BJ (cell line): ENCODE results near the gene CACNA1G. TPM values are rescaled to one million over a fixed set of nuclear protein-coding genes. Genes with fewer than 3 reads are reported as not detected.

Experiments used
- CTCF ChIA-PET: fragments of 350-600 bp; formaldehyde crosslinking; extraction: SDS; loops from one replicate; lab custom pipeline; 2021; ENCODE audit warnings: antibody characterized with exemption, inconsistent platforms; lab: Yijun Ruan, JAX
- POLR2A ChIA-PET: fragments of 300-600 bp; sonication (Branson Sonifier 250); formaldehyde crosslinking; extraction: SDS; loops from one replicate; lab custom pipeline; 2021; ENCODE audit warnings: antibody characterized with exemption; lab: Charles Lee
- DNase-seq: peaks from one replicate; pipeline ENCODE4 v3.0.0-alpha.2; 2011; ENCODE audit warnings: low read depth
- H3K27me3 ChIP-seq: 2 replicates; pipeline ENCODE4 v1.6.0; 2011; ENCODE audit warnings: low read length; ENCODE audit not compliant: control insufficient read depth, insufficient read depth
- H3K36me3 ChIP-seq: 2 replicates; pipeline ENCODE4 v1.5.1; 2011; ENCODE audit warnings: low read length; ENCODE audit not compliant: control insufficient read depth, insufficient read depth
- H3K4me3 ChIP-seq: 2 replicates; pipeline ENCODE4 v1.5.1; 2011; ENCODE audit warnings: low read depth, mild to moderate bottlenecking, control low read depth, low read length
- polyA plus RNA-seq: library from polyadenylated mRNA; depleted of rRNA; stranded (reverse); fragments of >200 nt; gene quantifications from 2 replicates; pipeline ENCODE4 v1.2.3, GENCODE V29; 2011
- TF ChIP-seq, protein P1 (sequence below): IDR thresholded peaks from 2 replicates; pipeline ENCODE4 v1.5.1; 2011; ENCODE audit warnings: low read depth, mild to moderate bottlenecking, control low read depth, inconsistent platforms, low read length, moderate library complexity; ENCODE audit not compliant: insufficient read depth

Gene CACNA1G
- polyA plus RNA-seq, 1 experiment, result 0.02 TPM

DNA sequence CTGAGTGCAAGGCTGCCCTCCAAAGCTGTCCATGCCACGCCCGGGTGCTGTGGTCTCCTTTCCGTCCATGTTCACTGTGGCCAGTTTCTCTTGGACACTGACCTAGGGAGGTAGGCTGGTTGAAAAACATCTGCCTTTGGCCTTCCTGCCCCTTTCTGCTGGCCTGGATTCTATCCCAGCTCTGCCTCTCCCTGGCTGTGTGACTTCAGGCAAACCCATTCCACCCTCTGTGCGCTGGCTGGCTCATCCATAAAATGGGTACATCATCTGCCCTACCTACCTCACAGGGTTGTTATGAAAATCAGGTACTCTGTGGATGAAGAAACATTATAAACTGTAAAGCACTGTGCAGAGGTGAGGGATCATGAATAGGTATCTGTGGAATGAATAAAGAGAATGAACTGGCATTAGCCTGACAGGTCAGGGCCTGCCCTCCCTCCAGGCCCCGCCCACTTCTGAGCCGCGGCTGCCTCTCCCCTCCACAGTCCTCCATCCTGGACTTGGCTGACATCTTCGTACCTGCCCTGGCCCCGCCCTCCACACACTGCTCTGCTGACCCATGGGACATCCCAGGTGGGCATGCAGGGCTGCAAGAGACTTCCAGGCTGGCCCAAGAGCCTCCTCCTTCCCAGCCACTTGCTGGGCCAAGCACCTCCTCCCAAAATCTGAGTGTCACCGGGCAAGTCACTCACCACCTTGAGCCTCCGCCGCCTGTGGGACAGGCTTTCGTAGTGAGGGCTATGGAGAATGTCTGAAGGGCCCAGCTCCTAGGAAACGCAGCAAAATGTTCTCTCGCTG lies 20.6 kb upstream of the CACNA1G start:
- Histone ChIP-seq H3K27me3 (no peaks in the 10 kb centered on the region), H3K36me3 (no peaks in the 10 kb centered on the region), H3K4me3 (no peak overlapping the region)
- TF ChIP-seq, protein P1, sequence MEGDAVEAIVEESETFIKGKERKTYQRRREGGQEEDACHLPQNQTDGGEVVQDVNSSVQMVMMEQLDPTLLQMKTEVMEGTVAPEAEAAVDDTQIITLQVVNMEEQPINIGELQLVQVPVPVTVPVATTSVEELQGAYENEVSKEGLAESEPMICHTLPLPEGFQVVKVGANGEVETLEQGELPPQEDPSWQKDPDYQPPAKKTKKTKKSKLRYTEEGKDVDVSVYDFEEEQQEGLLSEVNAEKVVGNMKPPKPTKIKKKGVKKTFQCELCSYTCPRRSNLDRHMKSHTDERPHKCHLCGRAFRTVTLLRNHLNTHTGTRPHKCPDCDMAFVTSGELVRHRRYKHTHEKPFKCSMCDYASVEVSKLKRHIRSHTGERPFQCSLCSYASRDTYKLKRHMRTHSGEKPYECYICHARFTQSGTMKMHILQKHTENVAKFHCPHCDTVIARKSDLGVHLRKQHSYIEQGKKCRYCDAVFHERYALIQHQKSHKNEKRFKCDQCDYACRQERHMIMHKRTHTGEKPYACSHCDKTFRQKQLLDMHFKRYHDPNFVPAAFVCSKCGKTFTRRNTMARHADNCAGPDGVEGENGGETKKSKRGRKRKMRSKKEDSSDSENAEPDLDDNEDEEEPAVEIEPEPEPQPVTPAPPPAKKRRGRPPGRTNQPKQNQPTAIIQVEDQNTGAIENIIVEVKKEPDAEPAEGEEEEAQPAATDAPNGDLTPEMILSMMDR, result no peak
- ChIA-PET POLR2A (no interaction called here), CTCF (interaction anchor here (0.5 to 0.7 kb wide), 2 partner anchors 12 to 102 kb away, joined by 3 read pairs; no protein-coding TSS in a partner anchor)
- DNase-seq, result no peak

DNA sequence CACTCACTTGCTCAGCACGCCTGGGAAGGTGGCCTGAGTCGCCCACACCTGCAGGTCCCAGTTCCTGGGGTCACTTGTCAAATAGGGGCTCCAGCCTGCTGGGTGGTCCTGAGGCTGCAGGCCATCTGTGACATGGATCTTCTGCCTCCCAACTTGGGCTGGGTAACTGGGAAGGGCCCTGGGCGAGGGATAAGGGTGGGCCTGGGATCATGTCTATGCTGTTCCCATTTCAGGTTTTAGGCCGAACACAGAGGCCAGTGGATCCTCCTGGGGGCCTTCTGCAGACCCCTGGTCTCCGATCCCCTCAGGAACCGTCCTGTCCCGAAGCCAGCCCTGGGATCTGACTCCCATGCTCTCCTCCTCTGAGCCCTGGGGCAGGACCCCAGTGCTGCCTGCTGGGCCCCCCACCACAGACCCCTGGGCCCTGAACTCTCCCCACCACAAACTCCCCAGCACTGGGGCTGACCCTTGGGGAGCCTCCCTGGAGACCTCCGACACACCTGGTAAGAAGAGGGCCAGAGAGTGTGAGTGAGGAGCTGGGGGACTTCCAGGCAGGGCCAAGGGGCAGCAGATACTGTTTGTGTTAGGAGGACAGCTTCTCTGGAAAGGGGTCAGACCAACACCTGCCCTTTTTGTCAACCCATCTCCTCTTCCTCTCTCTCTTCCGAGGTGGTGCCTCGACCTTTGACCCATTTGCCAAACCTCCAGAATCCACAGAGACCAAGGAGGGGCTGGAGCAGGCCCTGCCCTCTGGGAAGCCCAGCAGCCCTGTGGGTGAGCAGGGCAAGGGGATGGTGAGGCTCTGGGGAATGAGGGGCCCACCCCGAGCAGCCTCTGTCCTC lies 19.7 kb upstream of the CACNA1G start:
- ChIA-PET POLR2A (no interaction called here), CTCF (interaction anchor here (0.5 to 4.1 kb wide), 8 partner anchors 10 to 155 kb away, joined by 3 to 21 read pairs (median 7); no protein-coding TSS in a partner anchor)
- TF ChIP-seq, protein P1, result no peak
- Histone ChIP-seq H3K36me3 (no peaks in the 10 kb centered on the region), H3K4me3 (no peak overlapping the region), H3K27me3 (no peaks in the 10 kb centered on the region)
- DNase-seq, result no peak

DNA sequence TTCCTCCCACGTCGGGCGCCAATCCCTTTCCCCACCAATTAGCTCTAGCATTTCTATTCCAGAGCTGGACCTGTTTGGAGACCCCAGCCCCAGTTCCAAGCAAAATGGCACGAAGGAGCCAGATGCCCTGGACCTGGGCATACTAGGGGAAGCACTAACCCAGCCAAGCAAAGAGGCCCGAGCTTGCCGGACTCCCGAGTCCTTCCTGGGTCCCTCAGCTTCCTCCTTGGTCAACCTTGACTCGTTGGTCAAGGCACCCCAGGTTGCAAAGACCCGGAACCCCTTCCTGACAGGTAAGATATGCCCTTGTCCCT lies 19.2 kb upstream of the CACNA1G start:
- TF ChIP-seq, protein P1, result no peak
- Histone ChIP-seq H3K4me3 (peak overlapping the region; percentile 59), H3K36me3 (no peaks in the 10 kb centered on the region), H3K27me3 (no peaks in the 10 kb centered on the region)
- ChIA-PET CTCF (interaction anchor here (0.7 to 4.1 kb wide), 10 partner anchors 9 to 154 kb away, joined by 3 to 21 read pairs (median 5); partner anchors contain the start of gene CACNA1G), POLR2A (no interaction called here)
- DNase-seq, result no peak

DNA sequence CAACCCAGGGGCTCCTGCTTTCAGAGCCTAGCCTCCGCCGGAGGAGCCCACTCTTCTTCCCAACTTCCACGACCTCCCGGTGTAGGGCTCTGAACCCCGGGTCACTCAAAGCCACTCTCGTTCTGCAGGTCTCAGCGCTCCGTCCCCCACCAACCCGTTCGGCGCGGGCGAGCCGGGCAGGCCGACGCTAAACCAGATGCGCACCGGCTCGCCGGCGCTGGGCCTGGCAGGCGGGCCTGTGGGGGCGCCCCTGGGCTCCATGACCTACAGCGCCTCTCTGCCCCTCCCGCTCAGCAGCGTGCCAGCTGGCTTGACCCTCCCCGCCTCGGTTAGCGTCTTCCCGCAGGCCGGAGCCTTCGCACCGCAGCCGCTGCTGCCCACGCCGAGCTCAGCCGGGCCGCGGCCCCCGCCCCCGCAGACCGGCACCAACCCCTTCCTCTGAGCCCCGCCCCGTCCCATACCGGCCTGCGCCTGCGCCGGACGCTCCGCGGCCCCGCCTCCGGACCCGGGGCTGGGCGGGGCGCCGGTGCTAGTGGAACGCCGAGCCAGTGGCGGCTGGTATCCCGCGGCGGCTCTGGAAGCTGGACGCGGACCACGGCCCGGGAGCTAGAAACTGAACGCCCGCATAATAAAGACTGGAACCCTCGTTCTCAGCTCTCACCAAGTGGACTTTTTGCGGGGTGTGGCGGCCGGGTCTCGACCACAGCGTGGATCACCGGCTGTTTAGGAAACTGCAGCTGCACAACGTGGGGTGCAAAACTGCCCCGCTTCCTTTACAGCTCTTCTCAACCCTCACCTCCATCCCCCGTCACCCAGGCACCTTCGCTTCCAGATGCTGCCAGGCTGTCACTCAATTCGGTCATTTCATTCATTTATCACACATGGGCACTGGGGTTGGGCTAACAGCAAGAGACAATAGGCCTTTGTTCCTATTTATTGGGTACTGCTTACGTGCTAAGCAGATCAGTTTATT lies 18.5 kb upstream of the CACNA1G start:
- TF ChIP-seq, protein P1, result peak; percentile 16; the same call in 1 of the 2 replicates
- Histone ChIP-seq H3K4me3 (peak overlapping the region; percentile 59), H3K27me3 (no peaks in the 10 kb centered on the region), H3K36me3 (no peaks in the 10 kb centered on the region)
- DNase-seq, result peak; percentile 15
- ChIA-PET POLR2A (no interaction called here), CTCF (interaction anchor here (0.8 to 4.1 kb wide), 17 partner anchors 8 to 300 kb away, joined by 3 to 21 read pairs (median 5); partner anchors contain the start of gene CACNA1G)
